ENCODE measurements around the gene CCSAP. TPM values are rescaled to one million over a fixed set of nuclear protein-coding genes. Genes with fewer than 3 reads are reported as not detected.

The CCSAP gene
- polyA plus RNA-seq, 3 donors, result 5.2 to 12.2 (median 6.7) TPM

GRCh38 chr1:229380536-229381160 is 37.8 kb upstream of the CCSAP start:
- Histone ChIP-seq H3K9ac (ENCODE audit: insufficient read depth, low read length, poor library complexity, severe bottlenecking) (no peak overlapping the region), H3K36me3 (replicated peaks in 1 of 2; ENCODE audit: control insufficient read depth in 1 of 2, insufficient read depth in 2 of 2, low read length in 2 of 2) (no peaks in the 10 kb centered on the region), H3K4me2 (replicated peaks; ENCODE audit: extremely low read depth, low read length, poor library complexity, severe bottlenecking) (no peak overlapping the region), H3K4me3 (replicated peaks in 1 of 3; ENCODE audit: low read depth in 2 of 3, low read length in 3 of 3) (no peak overlapping the region), H3K79me2 (ENCODE audit: insufficient read depth, low read length) (no peaks in the 10 kb centered on the region), H4K20me1 (ENCODE audit: insufficient read depth, low read length) (no peaks in the 10 kb centered on the region), H3K9me3 (replicated peaks in 1 of 2; ENCODE audit: control insufficient read depth in 1 of 2, insufficient read depth in 1 of 2, low read length in 2 of 2) (no peaks in the 10 kb centered on the region), H3K4me1 (ENCODE audit: control insufficient read depth in 1 of 2, insufficient read depth in 2 of 2, low read length in 2 of 2) (no peaks in the 10 kb centered on the region), H3K27me3 (ENCODE audit: control insufficient read depth in 2 of 2, insufficient read depth in 2 of 2, low read length in 2 of 2) (no peaks in the 10 kb centered on the region), H3K27ac (ENCODE audit: low read depth in 1 of 2, low read length in 2 of 2) (no peak overlapping the region), H2AFZ (ENCODE audit: insufficient read depth, low read depth, low read length, poor library complexity, severe bottlenecking) (no peak overlapping the region)
- intact Hi-C loops (cut with micrococcal nuclease), result no loop called here
- H3K9me3 Mint-ChIP-seq, result peaks cover 0 to 3% (median 0%) of the 10 kb centered on the region in 7 donors
- DNase-seq, result no peak
- H3K36me3 Mint-ChIP-seq, result no peaks in the 10 kb centered on the region
- H3K4me1 Mint-ChIP-seq, result no peaks in the 10 kb centered on the region
- no peak overlapping the region for H3K4me3 Mint-ChIP-seq
- peaks cover 4 to 20% (median 4%) of the 10 kb centered on the region in 3 donors for H3K27me3 Mint-ChIP-seq (ENCODE audit: low read depth in 3 of 3)
- TF ChIP-seq CTCF (IDR thresholded peaks at IDR 0.05), result no peak
- H3K27ac Mint-ChIP-seq, result no peak overlapping the region
- 87% methylated on average over 13 of the region's 14 CpGs for WGBS (ENCODE audit: insufficient coverage)

- H2AFZ ChIP-seq (ENCODE audit: insufficient read depth, low read depth, low read length, poor library complexity, severe bottlenecking), result no peak overlapping the region
- 77% methylated on average over 4 of the region's 5 CpGs for WGBS (ENCODE audit: insufficient coverage)
- intact Hi-C loops (cut with micrococcal nuclease), result no loop called here
- Mint-ChIP-seq H3K36me3 (no peaks in the 10 kb centered on the region), H3K4me1 (no peaks in the 10 kb centered on the region), H3K27ac (no peak overlapping the region), H3K4me3 (no peak overlapping the region), H3K9me3 (peaks cover 0 to 5% (median 0%) of the 10 kb centered on the region in 7 donors), H3K27me3 (ENCODE audit: low read depth in 3 of 3) (peaks cover 2 to 18% (median 3%) of the 10 kb centered on the region in 3 donors)
- DNase-seq, result no peak
- no peaks in the 10 kb centered on the region for H3K9me3 ChIP-seq (replicated peaks in 1 of 2; ENCODE audit: control insufficient read depth in 1 of 2, insufficient read depth in 1 of 2, low read length in 2 of 2)
- no peak for TF ChIP-seq CTCF (IDR thresholded peaks at IDR 0.05)
- H3K36me3 ChIP-seq (replicated peaks in 1 of 2; ENCODE audit: control insufficient read depth in 1 of 2, insufficient read depth in 2 of 2, low read length in 2 of 2), result no peaks in the 10 kb centered on the region
- no peak overlapping the region for H3K4me2 ChIP-seq (replicated peaks; ENCODE audit: extremely low read depth, low read length, poor library complexity, severe bottlenecking)
- H3K79me2 ChIP-seq (ENCODE audit: insufficient read depth, low read length), result no peaks in the 10 kb centered on the region
- H3K27ac ChIP-seq (ENCODE audit: low read depth in 1 of 2, low read length in 2 of 2), result no peak overlapping the region
- H3K27me3 ChIP-seq (ENCODE audit: control insufficient read depth in 2 of 2, insufficient read depth in 2 of 2, low read length in 2 of 2), result no peaks in the 10 kb centered on the region
- no peaks in the 10 kb centered on the region for H4K20me1 ChIP-seq (ENCODE audit: insufficient read depth, low read length)
- no peak overlapping the region for H3K9ac ChIP-seq (ENCODE audit: insufficient read depth, low read length, poor library complexity, severe bottlenecking)
- H3K4me3 ChIP-seq (replicated peaks in 1 of 3; ENCODE audit: low read depth in 2 of 3, low read length in 3 of 3), result no peak overlapping the region
- no peaks in the 10 kb centered on the region for H3K4me1 ChIP-seq (ENCODE audit: control insufficient read depth in 1 of 2, insufficient read depth in 2 of 2, low read length in 2 of 2)
Measured at GRCh38 chr1:229379846-229380245, 37.0 kb upstream of the CCSAP start.
